H9 (cell line): Measurements from ENCODE around the gene TGM4. TPM values are rescaled to one million over a fixed set of nuclear protein-coding genes. Genes with fewer than 3 reads are reported as not detected.

ENCODE experiments used
- DNase-seq: peaks from one replicate; pipeline ENCODE4 v3.0.0-alpha.2; 2017
- H2AFZ ChIP-seq: one replicate; pipeline ENCODE4 v1.6.1; 2013; ENCODE audit warnings: mild to moderate bottlenecking, low read length, control low read depth, moderate library complexity
- H2AK5ac ChIP-seq: 2 replicates; pipeline ENCODE4 v1.6.1; 2013; ENCODE audit warnings: low read length, control low read depth, mixed read lengths; ENCODE audit not compliant: insufficient read length
- H2BK120ac ChIP-seq: one replicate; pipeline ENCODE4 v1.6.1; 2013; ENCODE audit warnings: low read depth, mild to moderate bottlenecking, low read length, control low read depth, inconsistent platforms; ENCODE audit not compliant: poor library complexity, severe bottlenecking
- H2BK12ac ChIP-seq: 2 replicates; pipeline ENCODE4 v1.6.1; 2013; ENCODE audit warnings: low read length, control low read depth, mixed read lengths, low read depth; ENCODE audit not compliant: insufficient read length
- H2BK15ac ChIP-seq: 2 replicates; pipeline ENCODE4 v1.6.1; 2013; ENCODE audit warnings: low read depth, low read length, control low read depth
- H2BK20ac ChIP-seq: one replicate; pipeline ENCODE4 v1.6.1; 2013; ENCODE audit warnings: low read depth, mild to moderate bottlenecking, low read length, control low read depth, inconsistent platforms; ENCODE audit not compliant: poor library complexity, severe bottlenecking
- H2BK5ac ChIP-seq: 2 replicates; pipeline ENCODE4 v1.6.1; 2013; ENCODE audit warnings: low read length, control low read depth, mixed read lengths; ENCODE audit not compliant: insufficient read length
- H3K14ac ChIP-seq: 2 replicates; pipeline ENCODE4 v1.6.1; 2013; ENCODE audit warnings: low read length, control low read depth; ENCODE audit not compliant: insufficient read depth
- H3K18ac ChIP-seq: 2 replicates; pipeline ENCODE4 v1.6.1; 2013; ENCODE audit warnings: low read depth, mild to moderate bottlenecking, mixed read lengths, low read length, control low read depth; ENCODE audit not compliant: insufficient read length
- H3K23ac ChIP-seq: 2 replicates; pipeline ENCODE4 v1.6.1; 2013; ENCODE audit warnings: low read length, control low read depth, mixed read lengths, low read depth; ENCODE audit not compliant: insufficient read length
- H3K23me2 ChIP-seq: 2 replicates; pipeline ENCODE4 v1.6.1; 2013; ENCODE audit warnings: low read depth, mild to moderate bottlenecking, mixed read lengths, low read length, control low read depth; ENCODE audit not compliant: insufficient read length, poor library complexity, severe bottlenecking
- H3K27ac ChIP-seq: 2 replicates; pipeline ENCODE4 v1.5.1; 2013; ENCODE audit warnings: low read length, control low read depth, mixed read lengths, low read depth; ENCODE audit not compliant: insufficient read length
- H3K27me3 ChIP-seq: 2 replicates; pipeline ENCODE4 v1.6.1; 2013; ENCODE audit warnings: low read length, control low read depth, inconsistent platforms; ENCODE audit not compliant: insufficient read depth
- H3K4ac ChIP-seq: 2 replicates; pipeline ENCODE4 v1.6.1; 2013; ENCODE audit warnings: low read depth, mild to moderate bottlenecking, control low read depth, inconsistent platforms, low read length, moderate library complexity
- H3K4me1 ChIP-seq: 2 replicates; pipeline ENCODE4 v1.6.1; 2013; ENCODE audit warnings: low read length, control low read depth, inconsistent platforms; ENCODE audit not compliant: insufficient read depth
- H3K4me2 ChIP-seq: 2 replicates; pipeline ENCODE4 v1.6.1; 2013; ENCODE audit warnings: low read length, control low read depth, mixed read lengths; ENCODE audit not compliant: insufficient read length, insufficient read depth
- H3K56ac ChIP-seq: 2 replicates; pipeline ENCODE4 v1.6.1; 2013; ENCODE audit warnings: low read depth, mild to moderate bottlenecking, mixed read lengths, low read length, control low read depth; ENCODE audit not compliant: insufficient read length
- H3K79me1 ChIP-seq: 2 replicates; pipeline ENCODE4 v1.6.1; 2013; ENCODE audit warnings: low read depth, mild to moderate bottlenecking, moderate library complexity, low read length, control low read depth, inconsistent platforms; ENCODE audit not compliant: insufficient read depth, poor library complexity, severe bottlenecking
- H3K79me2 ChIP-seq: 2 replicates; pipeline ENCODE4 v1.6.1; 2013; ENCODE audit warnings: low read length, control low read depth, inconsistent platforms; ENCODE audit not compliant: insufficient read depth
- H3K9ac ChIP-seq: 2 replicates; pipeline ENCODE4 v1.6.1; 2013; ENCODE audit warnings: low read length, control low read depth, mixed read lengths; ENCODE audit not compliant: insufficient read length; ENCODE audit errors: extremely low read depth
- H3K9me3 ChIP-seq: one replicate; pipeline ENCODE4 v1.6.1; 2013; ENCODE audit warnings: low read depth, low read length, inconsistent platforms; ENCODE audit not compliant: control insufficient read depth
- H3T11ph ChIP-seq: one replicate; pipeline ENCODE4 v1.6.1; 2013; ENCODE audit warnings: mild to moderate bottlenecking, low read length, control low read depth, inconsistent platforms
- H4K20me1 ChIP-seq: one replicate; pipeline ENCODE4 v1.6.1; 2013; ENCODE audit not compliant: control insufficient read depth, insufficient read length, insufficient read depth
- H4K5ac ChIP-seq: 2 replicates; pipeline ENCODE4 v1.6.1; 2013; ENCODE audit warnings: low read depth, mild to moderate bottlenecking, mixed read lengths, low read length, control low read depth; ENCODE audit not compliant: insufficient read length
- H4K8ac ChIP-seq: replicated peaks from 2 replicates; pipeline ENCODE4 v1.6.1; 2013; ENCODE audit warnings: low read length, control low read depth, mixed read lengths, low read depth; ENCODE audit not compliant: insufficient read length
- H4K91ac ChIP-seq: 2 replicates; pipeline ENCODE4 v1.6.1; 2013; ENCODE audit warnings: low read depth, mild to moderate bottlenecking, moderate library complexity, mixed read lengths, low read length, control low read depth; ENCODE audit not compliant: insufficient read length
- H3K27ac Mint-ChIP-seq, 3 experiments: 2 replicates in 2 of 3; 3 replicates in 1 of 3; pipeline ENCODE4 v1.8.0; 2020 to 2021; ENCODE audit warnings: mixed read lengths in 3 of 3, mild to moderate bottlenecking in 1 of 3, moderate library complexity in 1 of 3
- H3K27me3 Mint-ChIP-seq: 2 replicates; pipeline ENCODE4 v1.8.0; 2021; ENCODE audit warnings: low read depth, mild to moderate bottlenecking, moderate library complexity, mixed read lengths
- H3K36me3 Mint-ChIP-seq, 3 experiments: 2 replicates in 2 of 3; 3 replicates in 1 of 3; pipeline ENCODE4 v1.8.0; 2020 to 2021; ENCODE audit warnings: low read depth in 3 of 3, mixed read lengths in 3 of 3; ENCODE audit not compliant: insufficient read depth in 1 of 3
- H3K4me1 Mint-ChIP-seq, 2 experiments: 2 replicates each; pipeline ENCODE4 v1.8.0; 2020; ENCODE audit warnings: mixed read lengths in 2 of 2
- H3K4me3 Mint-ChIP-seq, 2 experiments: 2 replicates in 1 of 2; 3 replicates in 1 of 2; pipeline ENCODE4 v1.8.0; 2020 to 2021; ENCODE audit warnings: mild to moderate bottlenecking in 2 of 2, mixed read lengths in 2 of 2, moderate library complexity in 1 of 2
- H3K9me3 Mint-ChIP-seq, 2 experiments: 2 replicates in 1 of 2; 3 replicates in 1 of 2; pipeline ENCODE4 v1.8.0; 2020; ENCODE audit warnings: mild to moderate bottlenecking in 2 of 2, mixed read lengths in 2 of 2, moderate library complexity in 1 of 2
- CTCF ChIP-seq: fragments of 200-600 bp; sonication (generic); conservative IDR thresholded peaks from 3 replicates; pipeline ENCODE4 v1.8.0; 2021; ENCODE audit warnings: antibody characterized with exemption, mild to moderate bottlenecking
- WGBS: extraction: QIAGEN DNeasy Blood & Tissue Kit; methylation state at CpG from one replicate; pipeline ENCODE4 v1.1.7; 2013; ENCODE audit warnings: missing lambda C conversion rate, low lambda C conversion rate, mixed read lengths; ENCODE audit not compliant: insufficient read length; ENCODE audit errors: extremely low coverage; 5-methylcytosine and 5-hydroxymethylcytosine counted together
- total RNA-seq: library from RNA; stranded (reverse); gene quantifications from 2 replicates; pipeline ENCODE4 v1.2.1, GENCODE V29; 2021

TGM4 gene
- total RNA-seq, 1 experiment from 2014 or later: not detected

- Histone ChIP-seq H3K4me1 (0 out of 2 replicates have a peak, but pooled peaks cover 2% of the 10 kb centered on the region), H2BK15ac (no peak overlapping the region), H3K4me2 (no peak overlapping the region), H3K79me2 (no peaks in the 10 kb centered on the region), H3K23me2 (peaks cover 2% of the 10 kb centered on the region), H3K9ac (no peak overlapping the region), H2BK20ac (no peak overlapping the region), H3K27me3 (no peaks in the 10 kb centered on the region), H2AFZ (no peak overlapping the region), H3K23ac (no peak overlapping the region), H3K14ac (no peak overlapping the region), H4K5ac (no peak overlapping the region), H2BK120ac (no peak overlapping the region), H3K79me1 (no peaks in the 10 kb centered on the region), H2BK12ac (no peak overlapping the region), H3K56ac (no peak overlapping the region), H2AK5ac (no peak overlapping the region), H3K18ac (no peak overlapping the region), H4K8ac (no peak overlapping the region), H4K91ac (no peak overlapping the region), H4K20me1 (no peaks in the 10 kb centered on the region), H3K4ac (no peak overlapping the region), H3T11ph (no peak overlapping the region), H2BK5ac (no peak overlapping the region), H3K9me3 (no peaks in the 10 kb centered on the region), H3K27ac (no peak overlapping the region)
- DNase-seq: no peak
- Mint-ChIP-seq H3K4me3 (no peak overlapping the region), H3K9me3 (peaks cover 0 to 3% of the 10 kb centered on the region in 2 experiments; a peak in 1 of 5 replicates), H3K27me3 (no peaks in the 10 kb centered on the region), H3K4me1 (peaks cover 5% of the 10 kb centered on the region in 2 experiments), H3K27ac (no peak overlapping the region; a peak in 1 of 7 replicates), H3K36me3 (peaks cover 10 to 30% (median 19%) of the 10 kb centered on the region in 3 experiments; a peak in 6 of 7 replicates)
- TF ChIP-seq CTCF: no peak
- no CpG with 5 or more reads among the region's 7 CpGs for WGBS
Observed at GRCh38 chr3:44867421-44868111, 6.8 kb upstream of the TGM4 start.
